HG03175 (cell line): ENCODE data around the gene CASP7.
"Not testable (repeated sequence)": the region's sequence is repeated elsewhere in the genome, so short reads cannot be mapped to it uniquely, and the experiment has no call there.

Experiments used
- ATAC-seq: cut with Tn5 transposase; IDR thresholded peaks from one replicate; pipeline ENCODE4 v1.9.1; 2021; ENCODE audit warnings: mild to moderate bottlenecking, moderate library complexity; ENCODE audit not compliant: unreplicated experiment

CASP7 gene

DNA sequence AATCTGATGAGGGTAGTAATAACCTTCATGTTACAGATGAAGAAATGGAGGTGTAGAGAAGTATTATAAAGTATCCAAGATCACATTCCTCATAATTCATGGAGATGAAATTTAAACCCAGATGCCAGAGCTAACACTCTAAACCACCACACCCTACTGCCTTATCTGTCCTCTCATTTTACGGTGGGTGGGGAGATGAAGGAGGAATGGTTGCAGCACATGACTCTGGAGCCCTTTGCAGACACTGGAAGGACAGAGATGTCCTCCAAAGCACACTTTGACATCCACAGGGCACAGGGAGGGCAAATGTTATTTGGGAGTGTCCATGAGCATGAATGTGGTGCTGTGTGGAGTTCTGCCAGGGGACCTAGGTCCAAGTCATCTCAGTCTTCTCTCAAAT is 72.8 kb downstream of the CASP7 start:
- ATAC-seq: no peak

DNA sequence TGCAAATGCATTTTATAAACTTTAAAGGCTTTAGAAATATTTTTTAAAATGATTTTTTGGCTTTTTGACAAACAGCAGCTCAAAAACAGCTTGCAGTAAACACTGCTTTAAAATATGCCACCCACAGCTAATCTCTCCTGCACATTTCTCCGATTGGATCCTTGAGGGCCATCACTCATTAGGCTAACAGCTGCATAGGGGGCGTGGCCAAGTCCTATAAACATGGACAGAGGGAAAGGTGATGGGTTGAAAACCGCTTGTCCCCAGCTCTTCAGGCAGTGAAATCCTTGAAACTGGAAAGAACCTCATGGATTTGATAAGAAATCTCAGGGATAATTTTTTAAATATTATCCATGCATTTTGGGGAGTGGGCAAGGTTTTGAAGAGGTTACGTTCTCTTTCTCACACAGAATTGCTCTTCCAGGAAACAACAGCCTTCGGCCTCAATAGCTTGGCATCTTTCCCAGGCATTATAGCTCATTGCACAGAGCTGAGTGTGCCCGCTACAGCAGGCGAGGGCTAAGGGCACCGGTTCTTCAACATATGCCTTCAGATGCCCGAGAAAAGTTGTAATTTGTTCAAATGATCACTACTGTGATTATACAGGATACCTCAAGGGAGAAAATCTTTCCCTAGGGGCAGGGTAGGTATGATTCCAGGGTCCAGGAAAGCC is 73.4 kb downstream of the CASP7 start:
- no peak for ATAC-seq

DNA sequence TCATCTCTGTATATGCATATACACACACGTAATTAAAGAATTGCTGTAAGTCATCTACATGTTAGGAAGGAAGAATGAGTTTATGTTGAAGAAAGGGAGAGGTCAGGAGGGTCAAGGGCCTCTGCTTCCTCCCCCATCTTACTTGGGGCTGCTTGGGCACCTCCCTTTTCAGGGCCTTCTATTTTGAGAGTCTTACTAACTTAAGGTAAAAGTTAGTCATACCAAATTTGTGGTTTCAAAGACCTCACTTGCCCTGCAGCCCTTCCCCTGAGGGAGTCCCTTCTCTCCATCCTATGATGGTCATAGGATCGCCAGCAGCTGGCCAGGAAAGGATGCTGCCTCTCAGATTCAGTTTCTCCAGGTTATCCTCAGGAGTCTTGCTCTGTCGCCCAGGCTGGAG is 74.4 kb downstream of the CASP7 start:
- ATAC-seq: no peak

DNA sequence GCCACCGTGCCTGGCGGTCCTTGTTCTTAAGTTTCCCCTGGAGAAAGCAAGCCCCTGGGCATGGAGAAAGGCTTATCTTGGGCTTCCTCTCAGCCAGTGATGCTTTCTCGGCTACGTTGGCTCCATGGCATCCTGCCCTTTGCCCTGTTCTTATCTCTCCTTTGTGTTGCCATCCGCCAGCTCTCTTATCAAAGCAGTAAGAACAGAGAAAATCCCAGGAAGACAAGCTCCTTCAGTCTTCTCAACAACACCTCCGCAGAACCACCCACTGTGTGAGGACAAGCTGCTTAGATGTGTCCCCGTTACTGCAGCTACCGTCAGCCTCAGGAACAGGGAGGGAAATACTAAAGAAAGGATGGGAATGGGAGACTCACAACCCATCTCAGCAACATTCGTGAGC is 75.1 kb downstream of the CASP7 start:
- no peak for ATAC-seq

DNA sequence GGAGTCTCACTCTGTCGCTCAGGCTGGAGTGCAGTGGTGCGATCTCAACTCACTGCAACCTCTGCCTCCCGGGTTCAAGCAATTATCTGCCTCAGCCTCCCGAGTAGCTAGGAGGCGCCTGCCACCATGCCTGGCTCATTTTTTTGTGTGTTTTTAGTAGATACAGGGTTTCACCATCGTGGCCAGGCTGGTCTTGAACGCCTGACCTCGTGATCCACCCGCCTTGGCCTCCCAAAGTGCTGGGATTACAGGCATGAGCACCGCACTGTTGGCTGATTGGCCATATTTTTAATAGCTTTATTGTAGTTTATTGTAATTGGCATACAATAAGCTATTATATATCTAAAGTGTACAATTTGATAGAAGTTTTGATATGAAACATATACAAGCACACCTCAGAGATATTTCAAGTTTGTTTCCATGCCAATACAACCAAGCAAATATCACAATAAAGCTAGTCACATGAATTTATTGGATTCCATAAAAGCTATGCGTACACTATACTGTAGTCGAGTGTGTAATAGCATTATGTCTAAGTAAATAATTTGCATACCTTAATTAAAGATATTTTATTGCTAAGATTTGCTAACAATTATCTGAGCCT is 77.3 kb downstream of the CASP7 start:
- ATAC-seq: no peak

DNA sequence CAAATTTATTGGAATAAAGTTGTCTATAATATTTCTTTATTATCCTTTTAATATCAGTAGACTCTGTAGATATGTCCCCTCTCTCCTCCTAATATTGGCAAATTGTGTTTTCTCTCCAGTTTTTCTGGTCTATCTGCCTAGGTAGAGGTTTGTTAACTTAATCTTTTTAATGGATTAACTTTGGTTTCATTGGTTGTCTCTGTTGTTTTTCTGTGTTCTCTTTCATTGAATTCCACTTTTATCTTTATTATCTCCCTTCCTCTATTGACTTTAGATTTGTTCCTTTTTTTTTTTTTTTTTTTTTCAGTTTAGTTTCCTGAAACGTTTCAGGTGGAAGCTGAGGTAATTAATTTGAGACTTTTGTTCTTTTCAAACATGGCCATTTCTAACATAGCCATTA is 82.4 kb downstream of the CASP7 start:
- ATAC-seq: no peak

DNA sequence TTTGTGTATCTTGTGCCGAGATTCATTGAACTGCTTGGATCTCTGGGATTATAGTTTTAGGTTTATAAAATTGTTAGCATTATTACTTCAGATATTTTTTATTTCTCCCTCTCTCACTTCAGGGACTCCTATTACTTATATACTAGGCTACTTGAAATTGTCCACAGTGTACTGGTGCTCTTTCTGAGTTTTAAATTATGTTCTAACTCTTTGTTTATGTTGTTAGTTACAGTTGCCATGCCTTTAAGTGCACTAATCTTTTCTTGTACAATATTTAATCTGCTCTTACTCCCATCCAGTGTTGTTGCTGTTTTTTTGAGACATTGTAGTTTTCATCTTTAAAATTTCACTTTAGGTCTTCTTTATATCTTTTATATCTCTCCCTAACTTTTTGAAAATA is 84.9 kb downstream of the CASP7 start:
- ATAC-seq: no peak

DNA sequence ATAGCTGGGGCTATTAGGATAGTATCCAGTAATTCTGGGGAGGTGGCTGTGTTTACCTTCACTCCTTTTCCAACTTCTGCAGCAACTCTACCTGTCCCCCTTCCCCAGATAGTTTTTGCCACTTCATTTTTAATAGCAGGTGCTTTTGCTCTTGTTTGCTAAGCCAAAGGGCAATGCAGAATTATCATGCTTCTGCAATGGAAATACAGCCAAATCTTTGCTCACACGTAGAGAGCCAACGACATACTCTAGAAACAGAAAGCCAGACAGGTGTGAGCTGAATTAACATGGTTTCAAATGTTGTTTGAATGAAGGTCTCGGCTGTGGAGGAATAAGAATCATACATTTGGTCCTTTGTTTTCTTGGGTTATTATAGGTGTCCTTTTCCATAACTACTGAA is 86.2 kb downstream of the CASP7 start:
- ATAC-seq: no peak

DNA sequence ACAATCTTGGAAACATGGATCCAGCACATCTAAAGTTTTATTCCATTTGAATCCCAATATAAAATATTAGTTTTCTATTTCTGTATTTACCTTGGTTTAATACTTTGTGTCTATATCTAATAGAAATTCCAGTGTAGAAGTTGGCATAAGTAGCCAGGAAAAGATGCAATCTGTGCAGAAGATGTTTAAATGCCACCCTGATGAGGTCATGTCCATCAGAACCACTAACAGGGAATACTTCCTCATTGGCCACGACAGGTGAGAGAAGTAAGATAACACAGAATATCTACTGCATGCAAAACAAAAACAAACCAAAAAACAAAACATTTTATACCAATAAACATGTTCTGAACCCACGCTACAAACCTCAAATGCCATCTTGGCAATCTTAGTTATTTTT is 87.5 kb downstream of the CASP7 start:
- no peak for ATAC-seq

DNA sequence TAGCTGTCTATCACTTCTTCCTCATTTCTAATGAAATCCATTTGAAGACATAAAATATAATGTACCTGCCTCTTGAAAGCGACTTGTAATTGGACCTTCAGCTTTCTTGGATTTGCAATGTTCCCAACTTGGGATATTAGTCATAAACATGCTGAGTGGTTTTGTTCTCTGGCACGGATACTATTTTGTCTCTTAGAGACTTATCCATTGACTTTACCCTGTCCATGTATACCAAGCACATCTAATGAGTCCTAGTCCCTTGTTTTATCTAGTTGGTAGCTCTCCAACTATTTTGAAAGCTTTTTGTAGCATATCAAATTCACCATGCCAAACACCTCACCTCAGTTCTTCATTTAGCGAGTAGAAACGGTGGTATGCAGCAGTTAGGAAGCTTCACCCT is 90.6 kb downstream of the CASP7 start:
- no peak for ATAC-seq

DNA sequence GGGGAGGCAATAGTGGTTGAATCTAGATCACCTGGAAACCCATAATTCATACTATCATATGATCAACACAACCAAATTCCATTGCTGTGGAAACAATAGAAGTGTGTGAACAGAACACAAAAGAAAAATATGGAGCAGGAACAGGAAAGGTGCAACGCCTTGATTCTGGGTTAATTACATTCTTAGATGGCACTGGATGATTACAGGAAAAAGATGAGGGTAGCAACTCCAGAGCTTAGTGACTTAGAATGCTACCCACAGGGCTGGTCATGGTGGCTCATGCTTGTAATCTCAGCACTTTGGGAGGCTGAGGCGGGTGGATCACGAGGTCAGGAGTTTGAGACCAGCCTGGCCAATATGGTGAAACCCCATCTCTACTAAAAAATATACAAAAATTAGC is 91.4 kb downstream of the CASP7 start:
- not testable (repeated sequence) for ATAC-seq

DNA sequence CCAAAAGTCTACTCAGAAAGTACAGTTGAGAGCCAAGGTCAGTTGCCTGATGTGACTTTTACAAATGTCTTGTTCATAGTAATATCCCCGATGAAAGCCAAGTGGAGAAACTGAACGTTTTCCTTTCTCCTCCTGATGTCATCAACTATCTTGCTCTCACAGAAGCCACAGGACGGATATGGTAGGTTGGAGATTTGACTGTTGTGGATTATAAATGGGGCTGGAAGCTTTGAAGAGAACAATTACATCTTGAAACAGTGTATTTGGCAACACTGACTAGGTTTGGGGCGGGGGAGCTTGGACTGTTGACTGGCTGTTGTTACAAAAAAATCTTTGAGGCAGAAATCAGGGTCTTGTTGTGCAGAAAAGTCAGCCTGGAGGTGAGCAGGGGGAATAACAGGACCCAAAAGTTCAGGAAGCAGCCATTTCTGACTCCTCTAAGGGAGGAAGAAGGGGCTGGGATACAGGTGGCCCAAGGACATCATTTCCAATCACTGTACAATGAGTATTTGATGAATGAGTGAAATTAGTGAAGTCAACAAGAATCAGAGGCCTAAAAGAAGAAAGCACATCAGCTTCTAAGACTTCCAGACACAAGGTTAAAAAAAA is 96.1 kb downstream of the CASP7 start:
- no peak for ATAC-seq

DNA sequence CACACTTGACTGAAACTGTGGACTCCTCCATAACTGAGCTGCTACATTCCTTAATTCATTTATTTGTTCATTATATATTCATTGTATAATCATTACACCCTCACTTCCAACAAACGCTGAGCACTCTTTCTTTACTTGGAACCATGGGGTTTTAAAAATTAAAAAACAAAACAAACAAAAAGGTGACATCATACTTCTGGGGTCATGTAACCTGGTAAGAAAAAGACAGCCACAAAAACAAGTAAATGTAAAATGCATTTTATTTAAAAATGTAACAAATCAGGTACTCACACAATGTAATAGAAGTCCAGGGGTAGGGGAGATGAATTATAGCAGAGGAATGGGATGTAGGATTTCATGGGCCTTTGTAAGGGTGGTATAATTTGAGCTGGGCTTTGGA is 96.8 kb downstream of the CASP7 start:
- no peak for ATAC-seq
